Adrenal gland (tissue), 5 donors: Measurements from ENCODE around the gene PAEP.
"Not testable (repeated sequence)": the region's sequence is repeated elsewhere in the genome, so short reads cannot be mapped to it uniquely, and the experiment has no call there.

Experiments used
- POLR2A ChIP-seq, 2 donors: fragments of 450-650 bp; IDR thresholded peaks; one replicate each; pipeline ENCODE4 v1.6.1; 2017; ENCODE audit warnings: antibody characterized with exemption in 2 of 2, mild to moderate bottlenecking in 2 of 2, moderate library complexity in 1 of 2
- TF ChIP-seq, protein P1 (sequence below), 6 experiments: fragments of 450-650 bp in 4 of 6; fragments of 200-600 bp in 2 of 6; sonication (generic) in 1 of 6; IDR thresholded peaks; 1 replicate in 5 of 6; 2 replicates in 1 of 6; pipeline versions ENCODE4 v1.5.1 to v1.8.0; 2016 to 2021; ENCODE audit warnings: antibody characterized with exemption in 6 of 6, mild to moderate bottlenecking in 2 of 6, moderate library complexity in 1 of 6
- donor health status: DM: no; HTN: no; CAD: no.

DNA sequence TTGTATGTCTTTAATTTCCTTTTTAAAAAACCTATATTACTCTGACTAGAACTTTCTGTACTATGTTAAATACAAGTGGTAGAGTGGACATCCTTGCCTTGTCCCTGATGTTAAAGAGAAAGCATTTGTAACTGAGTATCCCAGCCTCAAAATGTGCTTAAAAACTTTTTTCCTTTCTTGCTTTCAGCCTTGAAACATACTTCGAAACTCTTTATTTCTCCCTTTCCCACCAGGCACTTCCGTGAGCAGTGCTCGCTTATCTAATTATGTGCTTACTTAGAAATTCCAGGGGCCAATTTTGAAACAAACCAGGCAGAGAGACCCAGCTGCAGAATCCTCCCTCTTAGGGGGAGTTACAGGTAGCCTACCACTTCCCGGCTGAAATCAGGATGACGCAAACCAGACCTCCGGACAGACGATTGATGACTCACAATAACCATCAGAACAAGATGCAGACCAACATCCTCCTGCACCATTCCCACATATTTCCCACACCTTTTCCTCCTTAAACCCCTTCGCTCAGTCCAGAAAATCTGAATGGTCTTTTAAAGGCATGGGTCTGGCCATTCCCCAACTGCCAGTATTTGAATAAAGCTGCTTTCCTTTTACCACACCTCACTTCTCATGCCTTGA lies 18.2 kb upstream of the PAEP start:
- TF ChIP-seq, protein P1, sequence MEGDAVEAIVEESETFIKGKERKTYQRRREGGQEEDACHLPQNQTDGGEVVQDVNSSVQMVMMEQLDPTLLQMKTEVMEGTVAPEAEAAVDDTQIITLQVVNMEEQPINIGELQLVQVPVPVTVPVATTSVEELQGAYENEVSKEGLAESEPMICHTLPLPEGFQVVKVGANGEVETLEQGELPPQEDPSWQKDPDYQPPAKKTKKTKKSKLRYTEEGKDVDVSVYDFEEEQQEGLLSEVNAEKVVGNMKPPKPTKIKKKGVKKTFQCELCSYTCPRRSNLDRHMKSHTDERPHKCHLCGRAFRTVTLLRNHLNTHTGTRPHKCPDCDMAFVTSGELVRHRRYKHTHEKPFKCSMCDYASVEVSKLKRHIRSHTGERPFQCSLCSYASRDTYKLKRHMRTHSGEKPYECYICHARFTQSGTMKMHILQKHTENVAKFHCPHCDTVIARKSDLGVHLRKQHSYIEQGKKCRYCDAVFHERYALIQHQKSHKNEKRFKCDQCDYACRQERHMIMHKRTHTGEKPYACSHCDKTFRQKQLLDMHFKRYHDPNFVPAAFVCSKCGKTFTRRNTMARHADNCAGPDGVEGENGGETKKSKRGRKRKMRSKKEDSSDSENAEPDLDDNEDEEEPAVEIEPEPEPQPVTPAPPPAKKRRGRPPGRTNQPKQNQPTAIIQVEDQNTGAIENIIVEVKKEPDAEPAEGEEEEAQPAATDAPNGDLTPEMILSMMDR (IDR thresholded peaks at IDR 0.05) = not testable (repeated sequence)
- TF ChIP-seq POLR2A (IDR thresholded peaks at IDR 0.05) = not testable (repeated sequence)
